Ovary (tissue), 9 donors: Measurements from ENCODE around the gene H2AZ2. TPM values are rescaled to one million over a fixed set of nuclear protein-coding genes. Genes with fewer than 3 reads are reported as not detected.

Experiments
- DNase-seq, 5 donors: peaks; one replicate each; pipeline ENCODE4 v3.0.0-alpha.2; 2019 to 2020
- H3K27ac ChIP-seq, 2 donors: fragments of 200-600 bp; one replicate each; pipeline versions ENCODE4 v1.5.1 to v1.8.0; 2019 to 2022
- H3K27me3 ChIP-seq: fragments of 200-600 bp; one replicate; pipeline ENCODE4 v1.8.0; 2022
- H3K36me3 ChIP-seq: fragments of 200-600 bp; sonication (generic); one replicate; pipeline ENCODE4 v1.5.1; 2019
- H3K4me1 ChIP-seq: one replicate; pipeline ENCODE4 v1.8.1; 2013; ENCODE audit warnings: mild to moderate bottlenecking, moderate library complexity; ENCODE audit not compliant: insufficient read depth
- H3K4me3 ChIP-seq: fragments of 200-600 bp; sonication (generic); one replicate; pipeline ENCODE4 v1.5.1; 2017
- H3K9me3 ChIP-seq, 2 donors: fragments of 200-600 bp in 1 of 2; sonication (generic) in 1 of 2; one replicate each; pipeline versions ENCODE4 v1.5.1 to v1.8.1; 2013 to 2019; ENCODE audit warnings: mild to moderate bottlenecking in 1 of 2, moderate library complexity in 1 of 2
- EP300 ChIP-seq: sonication (generic); formaldehyde crosslinking; IDR thresholded peaks from one replicate; pipeline ENCODE4 v1.6.1; 2017; ENCODE audit warnings: antibody characterized with exemption
- POLR2A ChIP-seq: fragments of 450-650 bp; IDR thresholded peaks from one replicate; pipeline ENCODE4 v1.6.1; 2017; ENCODE audit warnings: antibody characterized with exemption, mild to moderate bottlenecking, moderate library complexity
- WGBS, 3 donors: extraction: QIAGEN DNeasy Blood & Tissue Kit in 1 of 3; methylation state at CpG; one replicate each; pipeline versions ENCODE4 v1.1.5 to v1.1.7; 2013 to 2017; 5-methylcytosine and 5-hydroxymethylcytosine counted together
- intact Hi-C, 4 donors: fragments of 100-400 bp; cut with DNase I; formaldehyde crosslinking; loops; one replicate each; pipeline versions ENCODE4 v1.11.0 to v1.15.1; 2022 to 2023
- polyA plus RNA-seq, 2 donors: library from polyadenylated mRNA; stranded (reverse); fragments of 200-250 nt in 1 of 2; fragments of 350-450 nt in 1 of 2; fragmentation: Illumina TruSeq in 1 of 2; extraction: RNeasy Lipid Tissue Mini Kit (QIAGEN cat#74804) in 1 of 2; gene quantifications; one replicate each; pipeline ENCODE4 v1.2.3, GENCODE V29; 2013 to 2014
- total RNA-seq, 7 donors: library from RNA; depleted of rRNA in 2 of 7; stranded (reverse); fragments of >200 nt in 2 of 7; fragmentation: NEBNext Ultra II Directional in 3 of 7; extraction: Animal tissue kit (Norgen Biotek cat#: 25700) in 3 of 7; gene quantifications; one replicate each; pipeline versions ENCODE4 v1.1.0 to v1.2.4, GENCODE V29; 2016 to 2023
- TF ChIP-seq, protein P1 (sequence below), 3 donors: fragments of 450-650 bp in 2 of 3; fragments of 200-600 bp in 1 of 3; IDR thresholded peaks; one replicate each; pipeline versions ENCODE4 v1.5.1 to v1.8.0; 2016 to 2022; ENCODE audit warnings: antibody characterized with exemption in 3 of 3, mild to moderate bottlenecking in 1 of 3
- donor health status: DM: no; HTN: no; CAD: no; lungs with moderate emphysema.
- donor health status: DM: no; HTN: no; CAD: no.
- donor health status: Bipolar disorder and iron deficiency.
- donor health status: DM: yes; HTN: yes; CAD: no.
- donor health status: DM: no; HTN: no; CAD: no.
- donor health status: DM: yes; HTN: yes; CAD: no.

H2AZ2 gene
- total and polyA plus RNA-seq, 9 donors, result 70.7 to 154 (median 119) TPM

DNA sequence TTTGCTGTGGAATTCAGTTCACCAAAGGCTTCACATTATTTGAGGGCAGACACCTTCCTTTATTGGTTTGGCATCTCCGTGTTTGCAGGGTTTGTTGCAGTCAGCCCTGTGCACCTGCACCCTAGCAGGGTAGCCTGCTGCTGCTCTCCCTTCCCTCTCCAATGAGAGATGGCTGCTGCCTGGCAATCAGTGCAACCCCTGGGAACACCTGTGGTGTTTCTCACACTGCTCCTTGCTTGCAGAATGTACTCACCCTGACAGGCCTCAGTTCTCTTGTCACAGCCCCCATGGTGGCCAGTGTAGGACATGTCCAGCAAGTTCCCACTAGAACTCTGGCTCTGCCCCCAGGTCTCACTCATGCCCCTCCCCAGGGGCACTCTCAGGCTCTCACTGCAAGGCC is 63.5 kb downstream of the H2AZ2 start:
- intact Hi-C loops, result no loop called here
- Histone ChIP-seq H3K27me3 (no peaks in the 10 kb centered on the region), H3K4me1 (no peaks in the 10 kb centered on the region), H3K4me3 (no peak overlapping the region), H3K9me3 (no peaks in the 10 kb centered on the region), H3K36me3 (no peaks in the 10 kb centered on the region), H3K27ac (no peak overlapping the region)
- no peak for DNase-seq
- 77 to 88% (median 78%) methylated on average over 1 of the region's 1 CpG for WGBS, 3 donors
- TF ChIP-seq EP300 (no peak), POLR2A (no peak)
- TF ChIP-seq, protein P1, sequence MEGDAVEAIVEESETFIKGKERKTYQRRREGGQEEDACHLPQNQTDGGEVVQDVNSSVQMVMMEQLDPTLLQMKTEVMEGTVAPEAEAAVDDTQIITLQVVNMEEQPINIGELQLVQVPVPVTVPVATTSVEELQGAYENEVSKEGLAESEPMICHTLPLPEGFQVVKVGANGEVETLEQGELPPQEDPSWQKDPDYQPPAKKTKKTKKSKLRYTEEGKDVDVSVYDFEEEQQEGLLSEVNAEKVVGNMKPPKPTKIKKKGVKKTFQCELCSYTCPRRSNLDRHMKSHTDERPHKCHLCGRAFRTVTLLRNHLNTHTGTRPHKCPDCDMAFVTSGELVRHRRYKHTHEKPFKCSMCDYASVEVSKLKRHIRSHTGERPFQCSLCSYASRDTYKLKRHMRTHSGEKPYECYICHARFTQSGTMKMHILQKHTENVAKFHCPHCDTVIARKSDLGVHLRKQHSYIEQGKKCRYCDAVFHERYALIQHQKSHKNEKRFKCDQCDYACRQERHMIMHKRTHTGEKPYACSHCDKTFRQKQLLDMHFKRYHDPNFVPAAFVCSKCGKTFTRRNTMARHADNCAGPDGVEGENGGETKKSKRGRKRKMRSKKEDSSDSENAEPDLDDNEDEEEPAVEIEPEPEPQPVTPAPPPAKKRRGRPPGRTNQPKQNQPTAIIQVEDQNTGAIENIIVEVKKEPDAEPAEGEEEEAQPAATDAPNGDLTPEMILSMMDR (IDR thresholded peaks at IDR 0.05), result no peak

DNA sequence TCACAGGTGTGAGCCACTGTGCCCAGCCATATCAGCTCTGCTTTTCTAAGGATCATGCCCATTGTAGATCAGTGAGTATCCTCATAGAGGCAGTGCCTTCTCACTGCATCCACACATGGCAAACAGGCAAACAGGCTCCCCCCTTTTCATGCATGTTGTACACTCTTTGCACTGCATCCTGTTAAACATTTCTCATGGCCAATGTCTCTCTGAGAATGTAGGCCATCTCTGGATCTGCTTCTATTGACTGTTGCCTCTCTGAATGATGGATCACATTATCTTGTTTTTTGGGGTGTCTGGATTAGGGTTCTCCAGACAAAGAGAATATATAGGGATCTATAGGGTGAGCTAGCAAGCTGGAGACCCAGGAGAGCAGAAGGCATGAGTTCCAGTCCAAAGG is 64.5 kb downstream of the H2AZ2 start:
- H3K4me1 ChIP-seq, result no peaks in the 10 kb centered on the region
- H3K36me3 ChIP-seq, result no peaks in the 10 kb centered on the region
- H3K27ac ChIP-seq, result no peak overlapping the region
- intact Hi-C loops, result no loop called here
- TF ChIP-seq POLR2A (no peak), EP300 (no peak)
- TF ChIP-seq, protein P1 (IDR thresholded peaks at IDR 0.05), result no peak
- no peaks in the 10 kb centered on the region for H3K27me3 ChIP-seq
- no peak overlapping the region for H3K4me3 ChIP-seq
- no peak for DNase-seq
- no peaks in the 10 kb centered on the region for H3K9me3 ChIP-seq

DNA sequence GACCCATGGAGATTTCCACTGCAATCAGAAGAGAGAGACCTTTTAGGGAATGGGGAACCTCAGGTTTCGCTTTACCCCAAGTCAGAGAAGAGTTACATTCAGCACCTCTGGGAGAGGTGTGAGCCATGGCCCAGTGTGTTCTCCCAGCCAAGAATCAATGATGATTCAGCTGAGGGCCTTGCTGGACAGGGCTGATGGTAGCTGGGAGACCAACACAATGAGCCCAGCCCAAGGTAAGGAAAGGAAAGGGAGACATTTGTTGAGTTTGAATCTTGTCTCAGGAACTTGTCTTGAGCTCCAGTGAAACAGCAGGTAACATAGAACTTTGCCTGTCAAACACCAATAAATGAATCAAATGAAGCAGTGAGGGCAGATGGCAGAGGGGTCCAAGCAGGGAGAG is 65.4 kb downstream of the H2AZ2 start:
- H3K4me3 ChIP-seq, result no peak overlapping the region
- TF ChIP-seq EP300, result no peak
- TF ChIP-seq, protein P1 (IDR thresholded peaks at IDR 0.05), result no peak
- no peak for TF ChIP-seq POLR2A
- no peaks in the 10 kb centered on the region for H3K4me1 ChIP-seq
- intact Hi-C loops, result no loop called here
- WGBS, 3 donors, result 100% methylated on average over 1 of the region's 1 CpG
- no peaks in the 10 kb centered on the region for H3K36me3 ChIP-seq
- H3K9me3 ChIP-seq, result no peaks in the 10 kb centered on the region
- H3K27ac ChIP-seq, result no peak overlapping the region
- DNase-seq, result no peak
- no peaks in the 10 kb centered on the region for H3K27me3 ChIP-seq

Other genes with a start within 250 kb of the H2AZ2 start
- 10 to 100 TPM; 25.9 to 84.6 (median 59.3) TPM for gene OGDH, start 241.5 kb downstream of the H2AZ2 start, total RNA-seq
- 10 to 100 TPM; 24.4 to 49.2 TPM for gene OGDH, start 241.5 kb downstream of the H2AZ2 start, polyA plus RNA-seq
- gene ZMIZ2, start 99.2 kb downstream of the H2AZ2 start, total RNA-seq, result 10 to 100 TPM; 20.0 to 85.5 (median 69.4) TPM
- gene ZMIZ2, start 99.2 kb downstream of the H2AZ2 start, polyA plus RNA-seq, result 10 to 100 TPM; 12.7 to 36.8 TPM
- gene PPIA, start 51.4 kb downstream of the H2AZ2 start, total RNA-seq, result 1,000 to 10,000 TPM in 1 of 7 donors, 100 to 1,000 TPM in 6; 644 to 1,200 (median 790) TPM
- 1,000 to 10,000 TPM; 1,452 to 2,091 TPM for gene PPIA, start 51.4 kb downstream of the H2AZ2 start, polyA plus RNA-seq
- 10 to 100 TPM; 17.6 to 27.3 (median 25.6) TPM for gene PURB, start 37.4 kb upstream of the H2AZ2 start, total RNA-seq
- gene PURB, start 37.4 kb upstream of the H2AZ2 start, polyA plus RNA-seq, result 10 to 100 TPM in 1 of 2 donors, 1 to 10 TPM in 1; 9.6 to 19.5 TPM
- gene MYO1G, start 130.9 kb upstream of the H2AZ2 start, total RNA-seq, result 1 to 10 TPM in 4 of 7 donors, under 1 TPM in 3; 0.48 to 2.4 (median 1.0) TPM
- 1 to 10 TPM in 1 of 2 donors, under 1 TPM in 1; 0.64 to 1.1 TPM for gene MYO1G, start 130.9 kb upstream of the H2AZ2 start, polyA plus RNA-seq
- 10 to 100 TPM; 16.2 to 34.6 (median 23.5) TPM for gene CCM2, start 152.1 kb upstream of the H2AZ2 start, total RNA-seq
- gene CCM2, start 152.1 kb upstream of the H2AZ2 start, polyA plus RNA-seq, result 10 to 100 TPM; 21.2 to 23.1 TPM
- 10 to 100 TPM in 5 of 7 donors, 1 to 10 TPM in 2; 5.1 to 24.1 (median 18.8) TPM for gene NACAD, start 240.9 kb upstream of the H2AZ2 start, total RNA-seq
- gene NACAD, start 240.9 kb upstream of the H2AZ2 start, polyA plus RNA-seq, result 1 to 10 TPM; 4.1 to 8.1 TPM